ENCODE results near the gene RREB1.

GRCh38 chr6:7140631-7141378 is 33.0 kb downstream of the RREB1 start:
- TF ChIP-seq EZH2phosphoT487 (IDR thresholded peaks at IDR 0.05; ENCODE audit: insufficient read depth, low read depth) (no peak), EZH2 (IDR thresholded peaks at IDR 0.05; ENCODE audit: insufficient read depth, poor library complexity, severe bottlenecking) (no peak)
